Prostate gland (tissue), 2 donors: ENCODE measurements around the gene GNG10.

ENCODE experiments used
- CTCF ChIP-seq, 4 experiments: fragments of 200-600 bp in 2 of 4; fragments of 450-650 bp in 2 of 4; sonication (generic) in 2 of 4; IDR thresholded peaks; 1 replicate in 3 of 4; 2 replicates in 1 of 4; pipeline ENCODE4 v1.5.1; 2016 to 2019; ENCODE audit warnings: antibody characterized with exemption in 4 of 4, mild to moderate bottlenecking in 2 of 4, moderate library complexity in 2 of 4
- POLR2A ChIP-seq: fragments of 450-650 bp; IDR thresholded peaks from one replicate; pipeline ENCODE4 v1.6.1; 2016; ENCODE audit warnings: antibody characterized with exemption, mild to moderate bottlenecking

- TF ChIP-seq CTCF (IDR thresholded peaks at IDR 0.05) (no peak), POLR2A (no peak)
Measured at GRCh38 chr9:111632060-111632459, 29.3 kb upstream of the GNG10 start.
